CD4-positive, alpha-beta memory T cell (primary cell): ENCODE data around the gene NFATC2IP. TPM values are rescaled to one million over a fixed set of nuclear protein-coding genes. Genes with fewer than 3 reads are reported as not detected.
A peak's percentile ranks its signal among the peaks of the same experiment; 100 is the strongest.

Source experiments
- CTCF ChIA-PET: fragments of 350-600 bp; sonication (Branson Sonifier 250); formaldehyde crosslinking; loops from one replicate; lab custom pipeline; 2021; ENCODE audit warnings: inconsistent platforms; ENCODE audit not compliant: partially characterized antibody; lab: Charles Lee
- POLR2A ChIA-PET: fragments of 350-600 bp; sonication (Branson Sonifier 250); formaldehyde crosslinking; loops from one replicate; lab custom pipeline; 2021; ENCODE audit not compliant: partially characterized antibody; lab: Charles Lee
- DNase-seq, 5 donors: peaks; one replicate each; pipeline versions ENCODE4 v3.0.0 to v3.0.0-alpha.2; 2020 to 2022; ENCODE audit warnings: mixed read lengths in 1 of 5
- H3K27ac ChIP-seq: one replicate; pipeline ENCODE4 v1.7.0; 2013; ENCODE audit warnings: low read depth, low read length
- H3K27me3 ChIP-seq: 2 replicates; pipeline ENCODE4 v1.7.0; 2013; ENCODE audit warnings: mild to moderate bottlenecking, low read length, moderate library complexity; ENCODE audit not compliant: insufficient read depth
- H3K36me3 ChIP-seq: 2 replicates; pipeline ENCODE4 v1.7.0; 2013; ENCODE audit warnings: mild to moderate bottlenecking, low read length, moderate library complexity; ENCODE audit not compliant: insufficient read depth
- H3K4me1 ChIP-seq: 2 replicates; pipeline ENCODE4 v1.7.0; 2013; ENCODE audit warnings: mild to moderate bottlenecking, low read length, moderate library complexity; ENCODE audit not compliant: insufficient read depth
- H3K4me3 ChIP-seq, 2 donors: one replicate each; pipeline ENCODE4 v1.7.0; 2013; ENCODE audit warnings: low read length in 2 of 2, mild to moderate bottlenecking in 1 of 2
- H3K9me3 ChIP-seq, 2 donors: one replicate each; pipeline ENCODE4 v1.7.0; 2013; ENCODE audit warnings: low read length in 2 of 2, control low read depth in 1 of 2; ENCODE audit not compliant: control insufficient read depth in 1 of 2
- H3K27ac Mint-ChIP-seq, 7 donors: one replicate each; pipeline ENCODE4 v1.8.0; 2020 to 2021; ENCODE audit warnings: mixed read lengths in 7 of 7, mild to moderate bottlenecking in 6 of 7, inconsistent platforms in 3 of 7, moderate library complexity in 3 of 7
- H3K27me3 Mint-ChIP-seq, 2 donors: one replicate each; pipeline ENCODE4 v1.8.0; 2020 to 2021; ENCODE audit warnings: mixed read lengths in 2 of 2
- H3K36me3 Mint-ChIP-seq, 2 donors: one replicate each; pipeline ENCODE4 v1.8.0; 2020 to 2021; ENCODE audit warnings: mixed read lengths in 2 of 2, inconsistent platforms in 1 of 2, mild to moderate bottlenecking in 1 of 2
- H3K4me1 Mint-ChIP-seq, 4 donors: one replicate each; pipeline ENCODE4 v1.8.0; 2020 to 2021; ENCODE audit warnings: mixed read lengths in 4 of 4, mild to moderate bottlenecking in 1 of 4
- H3K4me3 Mint-ChIP-seq, 8 donors: one replicate each; pipeline ENCODE4 v1.8.0; 2020 to 2021; ENCODE audit warnings: mixed read lengths in 8 of 8, mild to moderate bottlenecking in 7 of 8, moderate library complexity in 6 of 8, inconsistent platforms in 3 of 8
- H3K9me3 Mint-ChIP-seq, 8 donors: one replicate each; pipeline ENCODE4 v1.8.0; 2020 to 2021; ENCODE audit warnings: mixed read lengths in 8 of 8, mild to moderate bottlenecking in 5 of 8, inconsistent platforms in 3 of 8, moderate library complexity in 1 of 8
- intact Hi-C: fragments of 100-400 bp; cut with micrococcal nuclease; formaldehyde crosslinking; loops from one replicate; pipeline ENCODE4 v1.15.1; 2023
- polyA plus RNA-seq, 2 donors: library from polyadenylated mRNA; unstranded; fragments of 300-500 nt; fragmentation: Illumina TruSeq; gene quantifications; one replicate each; pipeline ENCODE4 v1.2.3, GENCODE V29; 2021
- total RNA-seq, 2 experiments: library from RNA; stranded (reverse); gene quantifications; one replicate each; pipeline ENCODE4 v1.2.3, GENCODE V29; 2021

Gene NFATC2IP
- total and polyA plus RNA-seq, 4 experiments from 2014 or later: 29.3 to 115 (median 67.4) TPM

DNA sequence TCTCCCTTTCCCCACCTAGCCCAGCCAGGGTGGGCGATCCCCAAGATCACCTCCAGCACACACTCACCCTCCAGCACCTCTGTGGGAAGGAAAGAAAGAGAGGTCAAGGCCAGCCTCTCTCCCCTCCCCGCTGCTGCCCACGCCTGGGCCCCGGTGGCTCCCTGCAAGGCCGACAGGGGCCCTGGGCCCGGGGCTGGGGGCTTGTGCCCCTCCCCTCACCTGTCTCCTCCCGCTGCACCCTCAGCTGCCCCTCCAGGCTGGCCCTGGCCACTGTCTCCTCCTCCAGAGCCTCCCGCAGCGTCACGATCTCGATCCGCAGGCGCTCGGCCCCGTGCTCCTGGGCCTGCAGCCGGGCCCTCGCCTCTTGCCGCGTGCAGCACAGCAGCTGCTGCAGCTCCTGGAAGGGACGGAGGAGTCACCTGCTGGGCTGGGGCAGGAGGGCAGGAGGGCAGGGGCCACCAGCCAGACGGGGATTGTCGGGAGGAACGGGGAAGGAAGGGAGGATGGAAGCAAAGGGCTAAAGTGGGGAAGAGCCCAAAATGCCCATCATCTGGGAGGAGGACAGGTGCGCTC, 44.9 kb upstream of the NFATC2IP start:
- Mint-ChIP-seq H3K27ac (no peak overlapping the region), H3K27me3 (no peaks in the 10 kb centered on the region), H3K4me1 (no peaks in the 10 kb centered on the region), H3K9me3 (no peaks in the 10 kb centered on the region), H3K36me3 (peaks cover 0 to 6% of the 10 kb centered on the region in 2 donors), H3K4me3 (no peak overlapping the region)
- DNase-seq: no peak
- ChIA-PET CTCF (interaction anchor here (2.0 kb wide), 1 partner anchor 39 kb away, joined by 8 read pairs; no protein-coding TSS in a partner anchor), POLR2A (no interaction called here)
- H3K4me1 ChIP-seq: no peaks in the 10 kb centered on the region
- H3K27ac ChIP-seq: no peak overlapping the region
- H3K4me3 ChIP-seq: no peak overlapping the region
- H3K27me3 ChIP-seq: no peaks in the 10 kb centered on the region
- no peaks in the 10 kb centered on the region for H3K9me3 ChIP-seq
- intact Hi-C loops: no loop called here
- H3K36me3 ChIP-seq: no peaks in the 10 kb centered on the region

DNA sequence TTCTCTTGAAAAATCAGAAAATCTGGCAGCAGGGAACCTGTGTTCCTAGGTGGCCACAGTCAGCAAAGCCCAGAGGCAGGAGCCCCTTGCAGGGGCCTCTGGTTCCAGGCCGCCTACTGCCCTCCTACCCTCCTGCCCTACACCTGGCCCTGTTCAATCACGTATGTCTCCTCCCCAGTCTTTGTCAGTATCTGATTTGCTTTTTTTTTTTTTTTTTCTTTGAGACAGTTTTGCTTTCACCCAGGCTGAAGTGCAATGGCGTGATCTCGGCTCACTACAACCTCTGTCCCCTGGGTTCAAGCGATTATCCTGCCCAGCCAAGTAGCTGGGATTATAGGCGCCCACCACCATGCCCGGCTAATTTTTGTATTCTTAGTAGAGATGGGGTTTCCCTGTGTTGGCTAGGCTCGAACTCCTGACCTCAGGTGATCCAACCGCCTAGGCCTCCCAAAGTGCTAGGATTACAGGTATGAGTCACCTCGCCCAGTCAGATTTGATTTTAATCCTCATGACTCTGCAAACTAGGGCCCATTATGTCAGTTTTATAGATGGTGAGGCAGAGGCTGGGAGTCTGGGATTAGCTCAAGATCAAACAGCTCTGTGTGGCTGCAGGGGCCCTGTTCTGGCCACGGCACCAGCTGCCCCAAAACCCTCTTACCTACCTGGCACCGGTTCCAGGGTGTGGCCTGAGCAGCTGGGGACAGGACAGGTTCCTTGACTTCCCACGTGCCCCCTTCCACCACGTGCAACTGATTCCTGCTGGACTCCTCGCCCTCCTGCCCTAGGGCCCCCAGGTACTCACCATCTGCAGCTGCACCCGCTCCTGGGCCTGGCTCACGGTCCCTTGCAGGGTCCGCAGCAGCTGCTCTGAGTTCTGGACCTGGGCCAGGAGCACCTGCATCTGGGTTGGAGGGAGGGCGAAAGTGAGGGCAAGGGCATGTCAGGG, 40.4 kb upstream of the NFATC2IP start:
- CTCF ChIA-PET: interaction anchor here (0.7 kb wide), 1 partner anchor 23 kb away, joined by 3 read pairs; no protein-coding TSS in a partner anchor
- H3K27me3 ChIP-seq: no peaks in the 10 kb centered on the region
- no peak overlapping the region for H3K4me3 Mint-ChIP-seq
- H3K36me3 Mint-ChIP-seq: peaks cover 12 to 21% of the 10 kb centered on the region in 2 donors
- H3K9me3 ChIP-seq: no peaks in the 10 kb centered on the region
- H3K9me3 Mint-ChIP-seq: no peaks in the 10 kb centered on the region
- no peak for DNase-seq
- H3K27ac ChIP-seq: no peak overlapping the region
- POLR2A ChIA-PET: no interaction called here
- H3K4me1 Mint-ChIP-seq: no peaks in the 10 kb centered on the region
- no peaks in the 10 kb centered on the region for H3K4me1 ChIP-seq
- intact Hi-C loops: no loop called here
- H3K4me3 ChIP-seq: no peak overlapping the region
- H3K27ac Mint-ChIP-seq: no peak overlapping the region
- H3K36me3 ChIP-seq: peaks cover 5% of the 10 kb centered on the region
- H3K27me3 Mint-ChIP-seq: no peaks in the 10 kb centered on the region

- H3K36me3 ChIP-seq: peaks cover 5% of the 10 kb centered on the region
- no peaks in the 10 kb centered on the region for H3K9me3 ChIP-seq
- Mint-ChIP-seq H3K27me3 (no peaks in the 10 kb centered on the region), H3K4me1 (no peaks in the 10 kb centered on the region), H3K36me3 (peaks cover 22 to 28% of the 10 kb centered on the region in 2 donors), H3K27ac (peak overlapping the region in 2 of 7 donors; percentile 29 to 48), H3K4me3 (no peak overlapping the region), H3K9me3 (no peaks in the 10 kb centered on the region)
- no peaks in the 10 kb centered on the region for H3K4me1 ChIP-seq
- ChIA-PET POLR2A (no interaction called here), CTCF (interaction anchor here (0.7 kb wide), 1 partner anchor 85 kb away, joined by 3 read pairs; no protein-coding TSS in a partner anchor)
- no peak for DNase-seq
- no peak overlapping the region for H3K27ac ChIP-seq
- no peak overlapping the region for H3K4me3 ChIP-seq
- intact Hi-C loops: no loop called here
- H3K27me3 ChIP-seq: no peaks in the 10 kb centered on the region
Measured at GRCh38 chr16:28912558-28912957, 38.2 kb upstream of the NFATC2IP start.

GRCh38 chr16:28913946-28914724, 36.6 kb upstream of the NFATC2IP start:
- Mint-ChIP-seq H3K4me1 (no peaks in the 10 kb centered on the region), H3K4me3 (peak overlapping the region in 1 of 8 donors; percentile 31), H3K27me3 (no peaks in the 10 kb centered on the region), H3K27ac (no peak overlapping the region), H3K9me3 (no peaks in the 10 kb centered on the region), H3K36me3 (peaks cover 26 to 31% of the 10 kb centered on the region in 2 donors)
- H3K9me3 ChIP-seq: no peaks in the 10 kb centered on the region
- no peaks in the 10 kb centered on the region for H3K4me1 ChIP-seq
- H3K36me3 ChIP-seq: peaks cover 5% of the 10 kb centered on the region
- H3K27me3 ChIP-seq: no peaks in the 10 kb centered on the region
- intact Hi-C loops: no loop called here
- no peak overlapping the region for H3K4me3 ChIP-seq
- POLR2A ChIA-PET: interaction anchor here (0.7 kb wide), 1 partner anchor 66 kb away, joined by 5 read pairs; no protein-coding TSS in a partner anchor
- CTCF ChIA-PET: interaction anchor here (1.2 to 1.5 kb wide), 2 partner anchors 14 to 33 kb away, joined by 3 read pairs; no protein-coding TSS in a partner anchor
- no peak for DNase-seq
- H3K27ac ChIP-seq: no peak overlapping the region

GRCh38 chr16:28915181-28915580, 35.6 kb upstream of the NFATC2IP start:
- peak overlapping the region in 1 of 7 donors; percentile 19 for H3K27ac Mint-ChIP-seq
- H3K9me3 ChIP-seq: no peaks in the 10 kb centered on the region
- intact Hi-C loops: no loop called here
- no peaks in the 10 kb centered on the region for H3K4me1 Mint-ChIP-seq
- no peak overlapping the region for H3K4me3 ChIP-seq
- POLR2A ChIA-PET: no interaction called here
- H3K4me1 ChIP-seq: no peaks in the 10 kb centered on the region
- H3K27me3 Mint-ChIP-seq: no peaks in the 10 kb centered on the region
- CTCF ChIA-PET: interaction anchor here (0.9 to 1.5 kb wide), 3 partner anchors 15 to 32 kb away, joined by 3 read pairs; no protein-coding TSS in a partner anchor
- no peaks in the 10 kb centered on the region for H3K9me3 Mint-ChIP-seq
- H3K36me3 ChIP-seq: peaks cover 10% of the 10 kb centered on the region
- DNase-seq: no peak
- no peak overlapping the region for H3K4me3 Mint-ChIP-seq
- no peak overlapping the region for H3K27ac ChIP-seq
- H3K27me3 ChIP-seq: no peaks in the 10 kb centered on the region
- peaks cover 30 to 39% of the 10 kb centered on the region in 2 donors for H3K36me3 Mint-ChIP-seq

GRCh38 chr16:28917095-28917494, 33.6 kb upstream of the NFATC2IP start:
- intact Hi-C loops: no loop called here
- no peaks in the 10 kb centered on the region for H3K27me3 ChIP-seq
- no peaks in the 10 kb centered on the region for H3K9me3 ChIP-seq
- ChIA-PET POLR2A (no interaction called here), CTCF (no interaction called here)
- H3K27ac Mint-ChIP-seq: peak overlapping the region in 1 of 7 donors; percentile 62
- no peaks in the 10 kb centered on the region for H3K4me1 Mint-ChIP-seq
- H3K4me3 Mint-ChIP-seq: no peak overlapping the region
- H3K27me3 Mint-ChIP-seq: no peaks in the 10 kb centered on the region
- no peaks in the 10 kb centered on the region for H3K9me3 Mint-ChIP-seq
- no peaks in the 10 kb centered on the region for H3K4me1 ChIP-seq
- H3K36me3 ChIP-seq: peaks cover 10% of the 10 kb centered on the region
- no peak for DNase-seq
- H3K4me3 ChIP-seq: no peak overlapping the region
- H3K27ac ChIP-seq: no peak overlapping the region
- H3K36me3 Mint-ChIP-seq: peaks cover 35 to 38% of the 10 kb centered on the region in 2 donors
